Prostate gland (tissue), 2 donors: ENCODE measurements around the gene MTG1.

Experiments used
- POLR2AphosphoS5 ChIP-seq: sonication (generic); formaldehyde crosslinking; IDR thresholded peaks from one replicate; pipeline ENCODE4 v1.6.1; 2017; ENCODE audit warnings: antibody characterized with exemption
- TF ChIP-seq, protein P1 (sequence below), 4 experiments: fragments of 200-600 bp in 2 of 4; fragments of 450-650 bp in 2 of 4; sonication (generic) in 2 of 4; IDR thresholded peaks; 1 replicate in 3 of 4; 2 replicates in 1 of 4; pipeline ENCODE4 v1.5.1; 2016 to 2019; ENCODE audit warnings: antibody characterized with exemption in 4 of 4, mild to moderate bottlenecking in 2 of 4, moderate library complexity in 2 of 4

DNA sequence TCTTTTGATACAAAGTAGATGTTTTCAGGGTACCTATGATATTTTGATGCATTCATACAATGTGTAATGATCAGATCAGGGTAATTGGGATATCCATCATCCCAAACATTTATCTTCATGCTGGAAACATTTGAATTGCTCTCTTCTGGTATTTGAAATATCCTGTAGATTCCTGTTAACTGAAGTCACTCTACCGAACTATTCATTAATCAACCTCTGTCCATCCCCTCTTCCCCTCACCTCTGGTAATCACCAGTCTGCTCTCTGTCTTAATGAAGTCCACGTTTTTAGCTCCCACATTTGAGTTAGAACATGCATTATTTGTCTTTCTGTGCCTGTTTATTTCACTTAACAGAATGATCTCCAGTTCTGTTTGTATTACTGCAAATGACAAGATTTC is 11.3 kb downstream of the MTG1 start:
- TF ChIP-seq, protein P1, sequence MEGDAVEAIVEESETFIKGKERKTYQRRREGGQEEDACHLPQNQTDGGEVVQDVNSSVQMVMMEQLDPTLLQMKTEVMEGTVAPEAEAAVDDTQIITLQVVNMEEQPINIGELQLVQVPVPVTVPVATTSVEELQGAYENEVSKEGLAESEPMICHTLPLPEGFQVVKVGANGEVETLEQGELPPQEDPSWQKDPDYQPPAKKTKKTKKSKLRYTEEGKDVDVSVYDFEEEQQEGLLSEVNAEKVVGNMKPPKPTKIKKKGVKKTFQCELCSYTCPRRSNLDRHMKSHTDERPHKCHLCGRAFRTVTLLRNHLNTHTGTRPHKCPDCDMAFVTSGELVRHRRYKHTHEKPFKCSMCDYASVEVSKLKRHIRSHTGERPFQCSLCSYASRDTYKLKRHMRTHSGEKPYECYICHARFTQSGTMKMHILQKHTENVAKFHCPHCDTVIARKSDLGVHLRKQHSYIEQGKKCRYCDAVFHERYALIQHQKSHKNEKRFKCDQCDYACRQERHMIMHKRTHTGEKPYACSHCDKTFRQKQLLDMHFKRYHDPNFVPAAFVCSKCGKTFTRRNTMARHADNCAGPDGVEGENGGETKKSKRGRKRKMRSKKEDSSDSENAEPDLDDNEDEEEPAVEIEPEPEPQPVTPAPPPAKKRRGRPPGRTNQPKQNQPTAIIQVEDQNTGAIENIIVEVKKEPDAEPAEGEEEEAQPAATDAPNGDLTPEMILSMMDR (IDR thresholded peaks at IDR 0.05): no peak
- TF ChIP-seq POLR2AphosphoS5: no peak
